GM23248 (cell line): ENCODE measurements around the gene LSM5.

Source experiments
- EZH2 ChIP-seq: fragments of 200-600 bp; sonication (generic); IDR thresholded peaks from 2 replicates; pipeline ENCODE4 v1.6.1; 2018; ENCODE audit warnings: antibody characterized with exemption, mild to moderate bottlenecking; ENCODE audit not compliant: insufficient read depth, poor library complexity, severe bottlenecking
- EZH2phosphoT487 ChIP-seq: fragments of 200-600 bp; sonication (generic); IDR thresholded peaks from 2 replicates; pipeline ENCODE4 v1.6.1; 2018; ENCODE audit warnings: antibody characterized with exemption, moderate library complexity, mild to moderate bottlenecking, low read depth; ENCODE audit not compliant: insufficient read depth

DNA sequence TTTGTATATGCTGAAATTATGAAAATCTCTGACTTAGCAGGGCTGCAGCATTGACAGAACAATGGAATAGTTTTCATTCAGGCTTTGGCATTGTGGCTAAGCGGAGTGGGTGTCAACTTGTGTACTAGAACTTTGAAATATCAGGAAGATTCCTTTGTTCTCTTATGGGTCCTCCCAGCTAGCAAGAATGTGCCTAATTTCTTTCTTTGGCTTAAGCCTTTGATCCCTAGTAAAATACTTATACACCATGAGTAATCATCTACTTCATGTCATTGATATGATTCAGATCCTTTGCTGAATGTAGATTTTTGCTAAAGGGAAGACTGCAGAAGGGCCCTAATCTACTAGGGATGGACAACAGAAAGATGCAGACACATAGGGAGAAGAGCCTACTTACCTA lies 11.3 kb upstream of the LSM5 start:
- TF ChIP-seq EZH2 (no peak), EZH2phosphoT487 (no peak)
